Measurements from ENCODE around the gene ANKRD33B.

ANKRD33B gene

DNA sequence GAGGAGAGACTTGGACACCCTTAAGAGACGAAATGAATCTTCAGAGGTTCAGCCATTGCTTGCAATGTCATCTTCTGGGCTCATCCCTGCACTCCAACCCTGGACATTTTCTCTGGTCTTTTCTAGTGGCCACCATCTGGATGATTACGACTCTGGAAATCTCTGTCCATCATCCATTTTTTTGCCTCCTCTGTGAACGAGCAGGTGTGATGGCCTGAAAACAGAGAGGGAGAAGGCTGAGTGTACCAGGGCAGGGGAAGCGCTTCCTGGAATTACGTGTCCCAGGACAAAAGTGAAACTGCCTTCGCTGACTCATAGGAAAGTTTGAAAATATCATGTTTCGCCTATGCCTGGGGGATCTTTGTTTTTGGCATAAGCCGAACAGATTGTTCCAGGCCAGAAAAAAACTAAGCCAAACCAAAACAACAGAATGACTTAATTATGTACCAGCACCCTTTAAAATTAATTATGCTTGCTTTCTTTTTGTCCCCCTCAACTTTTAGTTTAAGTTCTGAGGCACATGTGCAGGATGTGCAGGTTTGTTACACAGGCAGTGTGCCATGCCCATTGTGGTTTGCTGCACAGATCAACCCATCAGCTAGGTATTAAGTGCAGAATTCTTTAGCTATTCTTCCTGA is 31.9 kb downstream of the ANKRD33B start:
- no peak for TF ChIP-seq CTCF (conservative IDR thresholded peaks at IDR 0.05; ENCODE audit: low read depth, low read length)
- DNase-seq (ENCODE audit: low read depth): peak; percentile 91
- peak overlapping the region; percentile 3 for H3K4me3 ChIP-seq (ENCODE audit: low read depth, low read length)

DNA sequence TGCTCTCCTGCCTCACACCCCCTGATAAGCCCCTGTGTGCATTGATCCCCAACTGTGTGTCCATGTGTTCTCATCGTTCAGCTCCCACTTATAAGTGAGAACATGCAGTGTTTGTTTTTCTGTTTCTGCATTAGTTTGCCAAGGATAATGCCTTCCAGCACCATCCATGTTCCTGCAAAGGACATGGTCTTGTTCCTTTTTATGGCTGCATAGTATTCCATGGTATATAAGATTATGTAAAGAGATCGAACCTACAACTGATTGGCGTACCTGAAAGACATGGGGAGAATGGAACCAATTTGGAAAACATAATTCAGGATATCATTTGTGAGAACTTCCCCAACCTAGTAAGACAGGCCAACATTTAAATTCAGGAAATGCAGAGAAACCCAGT is 32.4 kb downstream of the ANKRD33B start:
- H3K4me3 ChIP-seq (ENCODE audit: low read depth, low read length): no peak overlapping the region
- DNase-seq (ENCODE audit: low read depth): no peak
- TF ChIP-seq CTCF (conservative IDR thresholded peaks at IDR 0.05; ENCODE audit: low read depth, low read length): no peak

- no peak for TF ChIP-seq CTCF (conservative IDR thresholded peaks at IDR 0.05; ENCODE audit: low read depth, low read length)
- H3K4me3 ChIP-seq (ENCODE audit: low read depth, low read length): no peak overlapping the region
- DNase-seq (ENCODE audit: low read depth): no peak
These were observed 33.1 kb downstream of the ANKRD33B start for GRCh38 chr5:10596886-10597451.

- no peak for TF ChIP-seq CTCF (conservative IDR thresholded peaks at IDR 0.05; ENCODE audit: low read depth, low read length)
These were observed 35.2 kb downstream of the ANKRD33B start for GRCh38 chr5:10599113-10599512.

DNA sequence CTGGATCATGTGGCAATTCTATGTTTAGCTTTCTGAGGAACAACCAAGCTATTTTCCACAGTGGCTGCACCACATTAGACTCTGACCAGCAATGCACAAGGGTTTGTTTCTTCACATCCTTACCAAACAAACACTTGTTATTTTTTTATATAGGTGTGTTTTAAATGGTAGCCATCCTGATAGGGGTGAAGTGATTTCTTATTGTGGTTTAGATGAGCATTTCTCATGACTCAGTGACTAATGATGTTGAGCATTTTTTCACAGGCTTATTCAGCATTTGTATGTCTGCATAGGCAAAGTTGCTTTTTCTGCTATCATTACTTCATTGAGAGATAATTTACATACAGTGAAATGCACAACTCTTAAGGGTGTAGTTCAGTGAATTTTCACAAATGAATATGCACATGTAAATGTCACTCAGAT is 36.0 kb downstream of the ANKRD33B start:
- peak; percentile 75 for DNase-seq (ENCODE audit: low read depth)
- no peak for TF ChIP-seq CTCF (conservative IDR thresholded peaks at IDR 0.05; ENCODE audit: low read depth, low read length)

More at GRCh38 chr5:10599113-10599512, 35.2 kb downstream of the ANKRD33B start:
- no peak for DNase-seq (ENCODE audit: low read depth)
- no peak overlapping the region for H3K4me3 ChIP-seq (ENCODE audit: low read depth, low read length)

DNA sequence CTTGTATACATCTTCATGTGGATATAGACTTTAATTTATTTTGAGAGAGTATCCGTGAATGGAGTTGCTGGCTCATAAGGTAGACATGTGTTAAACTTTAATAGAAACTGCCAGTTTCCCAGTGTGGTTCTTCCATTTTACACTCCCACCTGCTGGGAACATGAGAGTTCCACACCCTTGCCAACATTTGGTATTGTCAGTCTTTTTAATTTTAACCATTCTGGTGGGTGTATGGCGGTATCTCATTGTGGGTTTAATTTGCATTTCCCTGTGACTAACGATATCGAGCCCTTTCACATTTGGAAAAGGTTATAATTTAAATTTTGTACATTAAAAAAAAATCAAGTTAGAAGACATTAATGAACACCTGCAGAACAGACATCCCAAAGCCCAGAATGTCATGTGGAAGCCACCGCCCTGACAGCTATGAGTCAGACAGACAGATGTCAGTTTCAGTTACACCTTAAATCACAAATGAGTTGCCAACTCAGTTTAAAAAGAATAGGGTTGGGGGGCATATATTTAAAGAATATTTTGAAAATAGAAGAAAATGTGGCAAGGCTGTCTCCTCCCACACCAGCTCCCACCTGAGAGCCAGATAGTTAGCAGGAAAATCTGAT is 36.9 kb downstream of the ANKRD33B start:
- no peak overlapping the region for H3K4me3 ChIP-seq (ENCODE audit: low read depth, low read length)
- TF ChIP-seq CTCF (conservative IDR thresholded peaks at IDR 0.05; ENCODE audit: low read depth, low read length): no peak
- no peak for DNase-seq (ENCODE audit: low read depth)

More for the DNA sequence above, 36.0 kb downstream of the ANKRD33B start:
- H3K4me3 ChIP-seq (ENCODE audit: low read depth, low read length): no peak overlapping the region
